H9 (cell line): ENCODE data around the gene FGFBP2. TPM values are rescaled to one million over a fixed set of nuclear protein-coding genes. Genes with fewer than 3 reads are reported as not detected.

ENCODE experiments used
- DNase-seq: peaks from one replicate; pipeline ENCODE4 v3.0.0-alpha.2; 2017
- H2AFZ ChIP-seq: one replicate; pipeline ENCODE4 v1.6.1; 2013; ENCODE audit warnings: mild to moderate bottlenecking, low read length, control low read depth, moderate library complexity
- H2AK5ac ChIP-seq: 2 replicates; pipeline ENCODE4 v1.6.1; 2013; ENCODE audit warnings: low read length, control low read depth, mixed read lengths; ENCODE audit not compliant: insufficient read length
- H2BK120ac ChIP-seq: one replicate; pipeline ENCODE4 v1.6.1; 2013; ENCODE audit warnings: low read depth, mild to moderate bottlenecking, low read length, control low read depth, inconsistent platforms; ENCODE audit not compliant: poor library complexity, severe bottlenecking
- H2BK12ac ChIP-seq: 2 replicates; pipeline ENCODE4 v1.6.1; 2013; ENCODE audit warnings: low read length, control low read depth, mixed read lengths, low read depth; ENCODE audit not compliant: insufficient read length
- H2BK15ac ChIP-seq: 2 replicates; pipeline ENCODE4 v1.6.1; 2013; ENCODE audit warnings: low read depth, low read length, control low read depth
- H2BK20ac ChIP-seq: one replicate; pipeline ENCODE4 v1.6.1; 2013; ENCODE audit warnings: low read depth, mild to moderate bottlenecking, low read length, control low read depth, inconsistent platforms; ENCODE audit not compliant: poor library complexity, severe bottlenecking
- H2BK5ac ChIP-seq: 2 replicates; pipeline ENCODE4 v1.6.1; 2013; ENCODE audit warnings: low read length, control low read depth, mixed read lengths; ENCODE audit not compliant: insufficient read length
- H3K14ac ChIP-seq: 2 replicates; pipeline ENCODE4 v1.6.1; 2013; ENCODE audit warnings: low read length, control low read depth; ENCODE audit not compliant: insufficient read depth
- H3K18ac ChIP-seq: 2 replicates; pipeline ENCODE4 v1.6.1; 2013; ENCODE audit warnings: low read depth, mild to moderate bottlenecking, mixed read lengths, low read length, control low read depth; ENCODE audit not compliant: insufficient read length
- H3K23ac ChIP-seq: 2 replicates; pipeline ENCODE4 v1.6.1; 2013; ENCODE audit warnings: low read length, control low read depth, mixed read lengths, low read depth; ENCODE audit not compliant: insufficient read length
- H3K23me2 ChIP-seq: 2 replicates; pipeline ENCODE4 v1.6.1; 2013; ENCODE audit warnings: low read depth, mild to moderate bottlenecking, mixed read lengths, low read length, control low read depth; ENCODE audit not compliant: insufficient read length, poor library complexity, severe bottlenecking
- H3K27ac ChIP-seq: 2 replicates; pipeline ENCODE4 v1.5.1; 2013; ENCODE audit warnings: low read length, control low read depth, mixed read lengths, low read depth; ENCODE audit not compliant: insufficient read length
- H3K27me3 ChIP-seq: 2 replicates; pipeline ENCODE4 v1.6.1; 2013; ENCODE audit warnings: low read length, control low read depth, inconsistent platforms; ENCODE audit not compliant: insufficient read depth
- H3K4ac ChIP-seq: 2 replicates; pipeline ENCODE4 v1.6.1; 2013; ENCODE audit warnings: low read depth, mild to moderate bottlenecking, control low read depth, inconsistent platforms, low read length, moderate library complexity
- H3K4me1 ChIP-seq: 2 replicates; pipeline ENCODE4 v1.6.1; 2013; ENCODE audit warnings: low read length, control low read depth, inconsistent platforms; ENCODE audit not compliant: insufficient read depth
- H3K4me2 ChIP-seq: 2 replicates; pipeline ENCODE4 v1.6.1; 2013; ENCODE audit warnings: low read length, control low read depth, mixed read lengths; ENCODE audit not compliant: insufficient read length, insufficient read depth
- H3K56ac ChIP-seq: 2 replicates; pipeline ENCODE4 v1.6.1; 2013; ENCODE audit warnings: low read depth, mild to moderate bottlenecking, mixed read lengths, low read length, control low read depth; ENCODE audit not compliant: insufficient read length
- H3K79me1 ChIP-seq: 2 replicates; pipeline ENCODE4 v1.6.1; 2013; ENCODE audit warnings: low read depth, mild to moderate bottlenecking, moderate library complexity, low read length, control low read depth, inconsistent platforms; ENCODE audit not compliant: insufficient read depth, poor library complexity, severe bottlenecking
- H3K79me2 ChIP-seq: 2 replicates; pipeline ENCODE4 v1.6.1; 2013; ENCODE audit warnings: low read length, control low read depth, inconsistent platforms; ENCODE audit not compliant: insufficient read depth
- H3K9ac ChIP-seq: 2 replicates; pipeline ENCODE4 v1.6.1; 2013; ENCODE audit warnings: low read length, control low read depth, mixed read lengths; ENCODE audit not compliant: insufficient read length; ENCODE audit errors: extremely low read depth
- H3K9me3 ChIP-seq: one replicate; pipeline ENCODE4 v1.6.1; 2013; ENCODE audit warnings: low read depth, low read length, inconsistent platforms; ENCODE audit not compliant: control insufficient read depth
- H3T11ph ChIP-seq: one replicate; pipeline ENCODE4 v1.6.1; 2013; ENCODE audit warnings: mild to moderate bottlenecking, low read length, control low read depth, inconsistent platforms
- H4K20me1 ChIP-seq: one replicate; pipeline ENCODE4 v1.6.1; 2013; ENCODE audit not compliant: control insufficient read depth, insufficient read length, insufficient read depth
- H4K5ac ChIP-seq: 2 replicates; pipeline ENCODE4 v1.6.1; 2013; ENCODE audit warnings: low read depth, mild to moderate bottlenecking, mixed read lengths, low read length, control low read depth; ENCODE audit not compliant: insufficient read length
- H4K8ac ChIP-seq: replicated peaks from 2 replicates; pipeline ENCODE4 v1.6.1; 2013; ENCODE audit warnings: low read length, control low read depth, mixed read lengths, low read depth; ENCODE audit not compliant: insufficient read length
- H4K91ac ChIP-seq: 2 replicates; pipeline ENCODE4 v1.6.1; 2013; ENCODE audit warnings: low read depth, mild to moderate bottlenecking, moderate library complexity, mixed read lengths, low read length, control low read depth; ENCODE audit not compliant: insufficient read length
- H3K27ac Mint-ChIP-seq, 3 experiments: 2 replicates in 2 of 3; 3 replicates in 1 of 3; pipeline ENCODE4 v1.8.0; 2020 to 2021; ENCODE audit warnings: mixed read lengths in 3 of 3, mild to moderate bottlenecking in 1 of 3, moderate library complexity in 1 of 3
- H3K27me3 Mint-ChIP-seq: 2 replicates; pipeline ENCODE4 v1.8.0; 2021; ENCODE audit warnings: low read depth, mild to moderate bottlenecking, moderate library complexity, mixed read lengths
- H3K36me3 Mint-ChIP-seq, 3 experiments: 2 replicates in 2 of 3; 3 replicates in 1 of 3; pipeline ENCODE4 v1.8.0; 2020 to 2021; ENCODE audit warnings: low read depth in 3 of 3, mixed read lengths in 3 of 3; ENCODE audit not compliant: insufficient read depth in 1 of 3
- H3K4me1 Mint-ChIP-seq, 2 experiments: 2 replicates each; pipeline ENCODE4 v1.8.0; 2020; ENCODE audit warnings: mixed read lengths in 2 of 2
- H3K4me3 Mint-ChIP-seq, 2 experiments: 2 replicates in 1 of 2; 3 replicates in 1 of 2; pipeline ENCODE4 v1.8.0; 2020 to 2021; ENCODE audit warnings: mild to moderate bottlenecking in 2 of 2, mixed read lengths in 2 of 2, moderate library complexity in 1 of 2
- H3K9me3 Mint-ChIP-seq, 2 experiments: 2 replicates in 1 of 2; 3 replicates in 1 of 2; pipeline ENCODE4 v1.8.0; 2020; ENCODE audit warnings: mild to moderate bottlenecking in 2 of 2, mixed read lengths in 2 of 2, moderate library complexity in 1 of 2
- WGBS: extraction: QIAGEN DNeasy Blood & Tissue Kit; methylation state at CpG from one replicate; pipeline ENCODE4 v1.1.7; 2013; ENCODE audit warnings: missing lambda C conversion rate, low lambda C conversion rate, mixed read lengths; ENCODE audit not compliant: insufficient read length; ENCODE audit errors: extremely low coverage; 5-methylcytosine and 5-hydroxymethylcytosine counted together
- total RNA-seq: library from RNA; stranded (reverse); gene quantifications from 2 replicates; pipeline ENCODE4 v1.2.1, GENCODE V29; 2021
- TF ChIP-seq, protein P1 (sequence below): fragments of 200-600 bp; sonication (generic); conservative IDR thresholded peaks from 3 replicates; pipeline ENCODE4 v1.8.0; 2021; ENCODE audit warnings: antibody characterized with exemption, mild to moderate bottlenecking

Gene FGFBP2
- total RNA-seq, 1 experiment from 2014 or later: not detected

GRCh38 chr4:16001484-16001858 is 38.5 kb upstream of the FGFBP2 start:
- Histone ChIP-seq H3K9me3 (no peaks in the 10 kb centered on the region), H3T11ph (no peak overlapping the region), H3K18ac (no peak overlapping the region), H4K91ac (no peak overlapping the region), H3K4me1 (no peaks in the 10 kb centered on the region), H3K27ac (no peak overlapping the region), H3K79me2 (no peaks in the 10 kb centered on the region), H3K79me1 (no peaks in the 10 kb centered on the region), H4K5ac (no peak overlapping the region), H3K4ac (no peak overlapping the region), H3K23me2 (no peaks in the 10 kb centered on the region), H3K27me3 (no peaks in the 10 kb centered on the region), H2BK12ac (no peak overlapping the region), H3K9ac (no peak overlapping the region), H2BK5ac (no peak overlapping the region), H2BK120ac (no peak overlapping the region), H3K56ac (no peak overlapping the region), H2AK5ac (no peak overlapping the region), H3K14ac (no peak overlapping the region), H3K4me2 (no peak overlapping the region), H4K20me1 (no peaks in the 10 kb centered on the region), H4K8ac (no peak overlapping the region), H2BK20ac (no peak overlapping the region), H2BK15ac (no peak overlapping the region), H2AFZ (no peak overlapping the region), H3K23ac (no peak overlapping the region)
- Mint-ChIP-seq H3K27me3 (no peaks in the 10 kb centered on the region), H3K4me3 (no peak overlapping the region), H3K4me1 (0 out of 4 replicates have a peak, but pooled peaks cover 0 to 5% of the 10 kb centered on the region in 2 experiments), H3K27ac (no peak overlapping the region), H3K9me3 (no peaks in the 10 kb centered on the region), H3K36me3 (peaks cover 9 to 41% (median 22%) of the 10 kb centered on the region in 3 experiments; a peak in 6 of 7 replicates)
- TF ChIP-seq, protein P1, sequence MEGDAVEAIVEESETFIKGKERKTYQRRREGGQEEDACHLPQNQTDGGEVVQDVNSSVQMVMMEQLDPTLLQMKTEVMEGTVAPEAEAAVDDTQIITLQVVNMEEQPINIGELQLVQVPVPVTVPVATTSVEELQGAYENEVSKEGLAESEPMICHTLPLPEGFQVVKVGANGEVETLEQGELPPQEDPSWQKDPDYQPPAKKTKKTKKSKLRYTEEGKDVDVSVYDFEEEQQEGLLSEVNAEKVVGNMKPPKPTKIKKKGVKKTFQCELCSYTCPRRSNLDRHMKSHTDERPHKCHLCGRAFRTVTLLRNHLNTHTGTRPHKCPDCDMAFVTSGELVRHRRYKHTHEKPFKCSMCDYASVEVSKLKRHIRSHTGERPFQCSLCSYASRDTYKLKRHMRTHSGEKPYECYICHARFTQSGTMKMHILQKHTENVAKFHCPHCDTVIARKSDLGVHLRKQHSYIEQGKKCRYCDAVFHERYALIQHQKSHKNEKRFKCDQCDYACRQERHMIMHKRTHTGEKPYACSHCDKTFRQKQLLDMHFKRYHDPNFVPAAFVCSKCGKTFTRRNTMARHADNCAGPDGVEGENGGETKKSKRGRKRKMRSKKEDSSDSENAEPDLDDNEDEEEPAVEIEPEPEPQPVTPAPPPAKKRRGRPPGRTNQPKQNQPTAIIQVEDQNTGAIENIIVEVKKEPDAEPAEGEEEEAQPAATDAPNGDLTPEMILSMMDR: peak; percentile 83
- WGBS: no CpG with 5 or more reads among the region's 4 CpGs
- peak; percentile 90 for DNase-seq
